TTC549 (cell line): Measurements from ENCODE around the gene ARHGAP4.

Source experiments
- FAIRE-seq: peaks from 2 replicates; lab custom pipeline; 2012; peaks lifted over from hg19 to GRCh38; lab: Jason Lieb, UNC

ARHGAP4 gene

DNA sequence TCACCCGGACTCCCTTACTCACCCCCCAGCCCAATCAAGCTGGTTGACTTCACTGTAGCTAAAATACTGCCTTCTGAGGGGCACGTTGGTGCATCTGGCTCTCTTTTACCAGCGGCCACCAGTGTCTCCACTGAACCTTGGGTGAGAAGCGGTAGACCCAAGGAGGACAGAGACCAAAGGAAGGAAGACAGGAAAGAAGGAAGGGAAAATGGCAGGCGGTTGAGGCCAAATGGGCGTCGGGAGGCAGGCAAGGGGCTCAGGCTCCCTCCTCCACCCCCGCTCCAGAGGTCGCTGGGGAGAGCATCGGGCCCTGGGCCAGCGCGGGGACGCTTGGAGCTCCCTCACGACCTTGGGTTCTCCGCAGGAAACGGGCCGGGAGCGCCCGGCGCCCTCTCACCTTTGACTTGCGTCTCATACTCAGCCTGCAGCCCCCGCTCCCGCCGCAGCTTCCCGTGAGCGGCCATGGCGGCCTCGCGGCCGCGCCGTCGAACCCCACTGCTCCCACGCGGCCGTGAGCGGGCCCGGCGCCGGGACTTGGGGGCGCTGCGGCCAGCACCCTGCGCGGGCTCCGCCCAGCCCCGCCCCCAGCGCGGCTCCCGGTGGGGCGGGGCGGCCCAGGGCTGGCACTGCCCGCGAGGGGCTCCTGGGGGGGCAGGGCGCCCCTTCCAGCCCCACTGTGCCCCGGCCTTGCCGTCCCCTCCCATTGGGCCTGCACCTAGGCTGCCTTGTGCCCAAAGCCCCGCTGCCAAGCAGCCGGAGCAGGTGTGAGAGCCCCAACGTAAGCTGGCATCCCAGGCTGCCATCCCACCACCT is at the start of gene ARHGAP4:
Gene ARHGAP4 (minus strand): TSS at position 526 of the 813 bp plus-strand sequence. CDS start 62 bp downstream, at position 464.
- no peak for FAIRE-seq

DNA sequence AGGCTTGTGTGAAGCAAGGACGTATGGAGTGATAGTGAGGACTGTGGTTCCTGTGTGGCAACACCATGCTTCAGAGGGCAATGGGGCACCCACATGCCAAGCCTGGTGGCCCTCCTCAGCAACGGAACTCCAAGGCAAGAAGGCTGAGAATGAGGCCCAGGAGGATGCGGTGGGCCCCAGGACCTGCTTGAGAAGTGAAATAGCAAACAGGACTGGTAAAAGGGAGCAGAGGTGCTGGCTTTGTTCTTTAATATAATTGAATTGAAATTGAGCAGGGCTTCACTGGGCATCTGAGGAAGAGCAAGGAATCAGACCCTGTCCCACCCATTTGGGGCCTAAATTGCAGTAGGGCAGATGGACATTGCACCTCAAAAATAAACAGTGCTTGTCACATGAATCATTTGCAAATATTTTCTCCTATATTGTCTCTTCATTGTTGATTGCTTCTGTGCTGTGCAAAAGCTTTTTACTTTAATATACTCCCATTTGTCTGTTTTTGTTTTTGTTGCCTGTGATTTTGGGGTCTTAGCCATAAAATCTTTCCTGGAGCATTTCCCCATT is 48.7 kb upstream of the ARHGAP4 start:
- no peak for FAIRE-seq

DNA sequence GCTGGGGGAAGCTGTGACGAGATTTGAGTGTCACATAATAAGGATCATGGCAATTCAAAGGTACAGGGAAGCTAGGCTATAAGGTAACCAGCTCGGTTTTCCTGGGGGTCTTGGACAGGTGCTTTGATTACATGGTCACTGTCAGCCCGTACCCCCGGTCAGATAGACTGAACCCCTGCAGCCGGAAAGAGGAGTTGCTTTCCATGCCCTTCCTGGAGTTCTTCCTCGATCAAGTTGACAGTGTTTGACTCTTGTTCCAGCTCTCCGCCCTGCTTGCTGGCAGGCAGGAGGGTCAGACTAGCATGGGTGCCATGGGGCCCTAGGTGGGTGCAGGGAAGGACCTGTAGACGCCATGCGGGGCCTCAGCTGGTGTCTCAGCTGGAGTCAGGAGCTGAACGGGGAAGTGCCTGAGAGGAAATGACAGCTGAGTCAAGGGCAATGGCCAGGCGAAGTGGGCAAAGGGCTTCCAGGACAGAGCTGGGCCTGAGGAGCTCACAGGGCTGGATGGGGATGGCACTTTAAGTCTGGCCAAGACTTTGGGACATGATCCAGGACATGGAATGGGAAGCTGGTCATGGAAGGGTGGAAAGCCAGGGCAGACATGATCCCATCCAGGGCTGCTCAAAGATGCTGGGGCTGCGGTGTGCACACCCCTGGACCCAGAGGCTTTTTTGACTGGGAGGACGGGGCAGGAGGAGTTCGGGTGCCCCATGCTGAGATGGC is 48.1 kb upstream of the ARHGAP4 start:
- FAIRE-seq = no peak

DNA sequence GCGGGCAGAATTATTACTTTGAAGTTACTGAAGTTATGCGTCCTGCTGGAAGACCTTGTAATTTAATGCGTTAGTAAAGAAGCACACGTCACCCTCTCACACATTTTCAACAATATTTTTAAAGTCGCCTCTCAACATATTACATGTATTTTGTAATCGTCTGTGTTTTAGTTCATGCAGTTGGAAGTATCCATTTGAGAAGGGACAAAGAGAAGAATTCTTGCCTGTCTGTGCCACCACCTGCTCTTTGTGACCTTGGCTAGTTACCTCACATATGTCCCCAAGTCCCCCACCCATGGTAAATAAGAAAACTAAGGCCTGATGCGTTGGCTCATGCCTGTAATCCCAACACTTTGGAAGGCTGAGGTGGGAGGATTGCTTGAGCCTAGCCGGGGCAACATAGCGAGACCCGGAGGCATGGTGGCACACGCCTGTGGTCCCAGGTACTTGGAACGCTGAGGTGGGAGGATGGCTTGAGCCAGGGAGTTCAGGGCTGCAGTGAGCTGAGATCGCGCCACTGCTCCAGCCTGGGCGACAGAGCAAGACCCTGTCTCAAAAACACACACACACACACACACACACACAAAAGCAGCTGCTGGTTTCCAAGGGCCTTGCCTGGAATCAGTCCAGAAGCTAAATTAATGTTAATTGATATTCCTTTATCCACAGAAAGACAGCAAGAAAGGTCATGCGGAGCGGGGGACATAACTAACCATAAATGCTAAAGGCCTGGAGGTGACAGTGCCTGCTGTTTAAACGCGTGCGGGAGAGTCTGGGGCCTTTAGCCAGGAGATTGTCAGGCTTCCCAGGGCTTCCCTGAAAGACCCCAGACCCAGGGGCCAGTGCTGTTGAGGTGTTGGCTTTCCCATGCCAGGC is 47.3 kb upstream of the ARHGAP4 start:
- no peak for FAIRE-seq

DNA sequence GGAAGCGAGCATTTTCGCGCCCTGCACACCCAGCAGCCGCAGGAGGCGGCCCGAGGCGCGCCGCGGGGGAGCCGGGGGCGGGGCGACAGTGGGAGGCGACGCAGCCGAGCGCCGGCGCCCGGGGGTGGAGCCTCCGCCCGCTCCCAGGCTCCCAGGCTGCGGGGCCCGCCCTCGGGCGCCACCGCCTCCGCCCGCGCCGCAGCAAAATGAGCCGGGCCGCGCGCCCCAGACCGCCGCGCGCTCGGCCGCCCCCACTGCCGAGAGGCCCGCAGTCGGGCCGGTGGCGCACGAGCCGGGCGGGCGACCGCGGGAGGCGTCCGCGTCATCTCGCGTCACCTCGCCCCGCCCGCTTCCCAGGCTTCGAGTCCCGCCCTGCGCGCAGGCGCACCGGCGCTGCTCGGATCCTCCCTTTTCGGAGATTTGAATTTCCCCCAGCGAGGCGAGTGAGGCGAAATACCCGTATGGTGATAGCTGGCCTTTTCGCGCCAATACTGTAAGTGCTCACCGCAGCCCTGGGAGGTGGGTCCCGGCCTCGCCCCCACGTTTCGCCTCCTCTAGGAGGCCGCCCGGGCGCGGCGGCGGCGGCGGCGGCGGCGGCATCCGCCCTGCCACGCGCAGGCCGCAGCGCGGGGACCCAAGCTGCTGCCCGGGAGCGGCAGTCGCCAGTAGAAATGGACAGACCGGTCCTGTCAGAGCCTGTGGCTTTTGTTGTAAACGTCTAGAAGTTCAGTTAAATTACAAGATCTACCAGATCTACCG is 46.5 kb upstream of the ARHGAP4 start, which contains the start of gene TMEM187:
Gene TMEM187 (plus strand): TSS at position 387 of the 759 bp plus-strand sequence. CDS start 9,309 bp downstream, outside the sequence.
- FAIRE-seq = no peak

DNA sequence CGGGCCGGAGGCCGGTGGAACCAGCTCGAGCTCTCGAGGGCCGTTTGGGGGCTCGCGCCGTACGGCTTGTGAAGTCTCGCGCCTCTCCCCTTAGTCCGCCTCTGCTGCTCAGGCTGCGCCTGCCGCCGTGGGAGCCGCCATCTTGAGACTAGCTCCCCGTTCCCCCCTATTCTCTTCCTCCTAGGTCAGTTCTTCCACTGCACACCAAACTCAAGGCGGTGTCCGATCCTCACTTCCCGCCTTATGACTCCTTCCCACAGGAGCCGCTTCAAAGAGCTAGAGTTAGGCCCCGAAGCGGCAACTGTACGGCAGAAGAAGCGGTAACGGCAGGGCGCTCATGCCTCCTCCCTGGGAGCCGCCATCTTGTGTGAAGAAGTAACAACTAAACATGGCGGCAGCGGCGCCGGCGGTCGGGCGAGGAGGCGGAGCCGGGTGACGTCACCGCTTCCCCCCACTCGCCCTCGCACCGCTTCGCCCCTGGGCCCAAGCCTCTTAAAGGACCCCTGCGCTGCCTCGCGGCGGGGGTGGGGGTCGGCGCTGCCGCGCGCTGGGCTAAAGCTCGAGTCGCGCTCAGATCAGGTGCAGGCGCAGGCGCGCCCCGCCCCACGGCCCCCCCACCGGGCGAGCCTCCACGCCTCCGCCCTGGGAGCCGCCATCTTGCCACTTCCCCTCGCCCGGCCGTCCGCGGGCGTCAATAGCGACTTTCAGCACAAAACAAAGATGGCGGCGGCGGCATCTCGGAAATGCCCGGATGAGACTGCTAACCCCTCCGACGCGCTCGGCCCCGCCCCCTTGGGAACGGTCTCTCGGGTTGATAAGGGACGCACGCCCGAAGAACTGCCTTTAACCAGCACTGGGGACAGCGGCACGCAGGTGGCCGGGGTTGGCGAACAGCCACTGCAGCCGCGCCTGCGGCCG is 45.6 kb upstream of the ARHGAP4 start, which contains the start of gene HCFC1:
Gene HCFC1 (minus strand): TSS at position 369 of the 918 bp plus-strand sequence. CDS start 978 bp downstream, outside the sequence.
- FAIRE-seq = no peak

DNA sequence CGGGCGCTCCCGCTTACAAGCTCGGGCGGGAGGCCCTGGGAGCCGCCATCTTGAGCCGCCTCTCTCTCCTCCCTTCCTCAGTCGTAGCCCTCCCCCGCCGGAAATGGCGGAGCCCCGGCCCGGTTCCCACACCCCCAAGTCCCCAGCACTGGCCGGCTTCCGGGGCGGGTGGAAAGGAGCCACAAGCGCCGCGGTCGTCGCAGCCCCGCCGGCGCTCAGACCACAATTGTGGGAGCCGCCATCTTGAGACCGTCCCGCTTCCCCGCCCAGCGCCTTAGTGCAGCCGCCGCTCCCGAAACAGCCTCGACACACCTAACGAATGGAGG is 45.0 kb upstream of the ARHGAP4 start:
- no peak for FAIRE-seq

DNA sequence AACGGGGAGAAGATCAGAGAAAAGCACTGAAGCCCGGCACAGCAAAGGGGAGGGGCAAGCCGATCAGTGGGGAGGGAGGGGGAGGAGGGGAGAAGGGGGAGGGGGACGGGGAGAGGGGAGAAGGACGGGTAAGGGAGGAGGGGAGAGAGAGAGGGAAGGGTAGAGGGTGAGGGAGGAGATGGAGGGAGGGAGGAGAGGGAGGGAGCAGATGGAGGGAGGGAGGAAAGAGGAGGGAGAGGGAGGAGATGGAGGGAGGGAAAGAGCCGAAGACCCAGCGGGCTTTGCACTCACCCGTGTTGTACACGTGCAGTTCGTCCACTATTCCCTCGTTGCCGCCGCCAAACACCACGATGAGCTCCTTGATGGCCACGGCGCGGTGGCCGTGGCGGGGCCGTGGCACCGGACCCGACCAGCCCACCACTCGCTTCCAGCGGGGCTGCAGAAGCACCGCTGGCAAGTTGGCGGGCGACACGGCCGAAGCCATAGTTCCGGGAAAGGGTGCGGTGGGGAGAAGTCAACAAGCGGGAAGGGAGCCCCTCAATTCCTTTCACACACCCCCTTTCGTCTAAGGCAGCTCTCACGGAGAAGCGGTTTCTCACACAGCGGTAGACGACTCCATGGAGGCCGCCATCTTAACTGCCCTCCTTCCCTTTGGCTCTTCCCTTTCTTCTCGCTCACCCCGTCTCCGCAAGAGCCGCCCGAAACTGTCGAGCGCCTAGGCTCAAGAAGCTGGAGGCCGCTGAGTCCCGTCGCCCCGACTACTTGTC is 44.5 kb upstream of the ARHGAP4 start:
- no peak for FAIRE-seq

DNA sequence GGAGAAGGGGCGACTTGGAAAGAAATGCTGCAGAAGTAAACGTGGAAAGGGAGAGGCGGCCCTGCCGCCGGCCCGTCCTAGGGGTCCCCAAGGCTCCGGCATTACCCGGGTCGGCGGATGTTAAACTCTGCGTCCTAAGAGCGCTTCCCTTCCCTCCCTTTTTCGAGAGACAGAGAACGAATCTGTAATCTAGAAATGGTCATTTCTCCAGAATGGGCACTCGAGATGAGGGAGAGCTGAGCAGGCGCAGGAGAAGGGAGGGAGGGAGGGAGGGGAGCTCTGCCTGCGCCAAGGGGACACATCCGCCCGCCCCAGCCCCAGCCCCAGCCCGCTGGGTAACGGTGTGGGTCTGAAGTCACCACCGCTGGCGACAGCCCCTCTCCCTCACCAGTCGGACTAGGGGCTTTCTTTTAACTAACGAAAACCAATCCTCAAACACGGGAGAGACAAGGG is 43.9 kb upstream of the ARHGAP4 start:
- FAIRE-seq = no peak

DNA sequence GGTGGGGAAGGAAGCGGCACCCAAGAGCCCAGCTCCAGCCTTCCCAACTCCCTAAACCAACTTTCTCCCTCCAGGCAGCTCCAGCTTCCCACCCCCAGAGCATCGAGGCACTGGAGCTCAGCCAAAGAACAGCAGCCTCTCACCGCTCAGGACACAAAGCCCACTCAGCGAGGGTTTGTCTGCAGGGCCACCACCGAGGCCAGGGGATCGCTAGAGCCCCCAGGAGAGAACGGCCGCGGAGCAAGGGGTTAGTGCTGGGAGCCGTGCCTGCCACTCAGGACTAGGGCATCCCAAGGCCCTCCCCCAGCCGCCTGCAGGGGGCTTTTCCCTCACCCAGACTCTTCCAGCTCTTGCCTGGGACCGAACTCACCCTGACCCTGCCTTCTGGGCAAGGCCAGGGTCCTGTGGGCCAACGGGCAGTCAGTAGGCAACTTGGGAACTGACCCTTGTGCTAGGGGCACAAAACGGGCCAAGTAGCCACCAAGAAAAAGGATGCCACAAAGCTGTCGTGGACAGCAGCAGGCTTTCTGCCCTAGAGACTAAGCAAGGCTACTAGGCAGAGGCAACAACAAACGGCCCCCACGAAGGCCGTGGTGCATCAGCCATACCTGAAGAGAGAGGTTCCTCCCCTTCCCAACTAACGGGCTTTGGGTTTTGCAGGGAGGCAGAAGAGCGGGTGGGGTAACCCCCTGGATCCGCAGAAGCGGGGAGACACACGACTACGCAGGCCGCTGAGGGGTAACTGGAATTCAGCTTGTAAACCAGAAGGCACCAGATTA is 43.2 kb upstream of the ARHGAP4 start:
- FAIRE-seq = no peak

DNA sequence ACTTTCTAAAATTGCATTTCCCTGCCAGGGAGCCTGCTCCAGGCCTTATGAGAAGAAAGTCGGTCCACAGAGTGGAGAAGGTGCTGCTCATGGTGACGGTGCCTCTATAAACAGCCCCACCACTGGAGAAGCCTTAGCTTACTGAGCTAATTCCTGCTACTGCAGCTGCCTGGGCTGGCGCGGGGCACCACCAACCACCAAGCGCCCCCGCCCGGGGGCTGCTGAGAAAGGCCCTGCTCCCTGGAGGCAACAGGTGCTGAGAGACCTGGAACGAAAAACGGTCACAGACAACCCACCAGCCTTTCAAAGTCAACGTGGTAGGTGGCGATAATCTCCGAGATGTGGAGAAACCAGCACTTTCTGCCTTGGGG is 42.7 kb upstream of the ARHGAP4 start:
- FAIRE-seq = no peak

DNA sequence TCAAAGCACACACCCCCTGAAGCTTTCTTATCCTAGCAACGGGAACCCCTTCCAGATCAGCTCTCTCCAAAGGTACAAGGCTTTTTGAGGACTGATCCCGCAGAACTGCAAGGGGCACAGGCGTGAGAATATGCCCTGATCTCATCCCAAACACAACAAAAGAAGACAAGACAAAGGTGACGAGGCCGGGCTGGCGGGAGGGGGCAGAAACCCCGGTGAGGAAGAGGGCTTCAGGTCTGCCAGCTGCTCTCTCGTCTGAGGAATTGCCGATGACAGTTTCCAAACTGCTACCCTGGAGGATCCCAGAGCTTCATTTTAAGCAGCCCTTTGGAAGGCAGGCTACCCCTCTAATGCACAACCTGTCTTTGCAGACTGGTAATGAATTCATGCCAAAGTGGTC is 42.2 kb upstream of the ARHGAP4 start:
- no peak for FAIRE-seq

DNA sequence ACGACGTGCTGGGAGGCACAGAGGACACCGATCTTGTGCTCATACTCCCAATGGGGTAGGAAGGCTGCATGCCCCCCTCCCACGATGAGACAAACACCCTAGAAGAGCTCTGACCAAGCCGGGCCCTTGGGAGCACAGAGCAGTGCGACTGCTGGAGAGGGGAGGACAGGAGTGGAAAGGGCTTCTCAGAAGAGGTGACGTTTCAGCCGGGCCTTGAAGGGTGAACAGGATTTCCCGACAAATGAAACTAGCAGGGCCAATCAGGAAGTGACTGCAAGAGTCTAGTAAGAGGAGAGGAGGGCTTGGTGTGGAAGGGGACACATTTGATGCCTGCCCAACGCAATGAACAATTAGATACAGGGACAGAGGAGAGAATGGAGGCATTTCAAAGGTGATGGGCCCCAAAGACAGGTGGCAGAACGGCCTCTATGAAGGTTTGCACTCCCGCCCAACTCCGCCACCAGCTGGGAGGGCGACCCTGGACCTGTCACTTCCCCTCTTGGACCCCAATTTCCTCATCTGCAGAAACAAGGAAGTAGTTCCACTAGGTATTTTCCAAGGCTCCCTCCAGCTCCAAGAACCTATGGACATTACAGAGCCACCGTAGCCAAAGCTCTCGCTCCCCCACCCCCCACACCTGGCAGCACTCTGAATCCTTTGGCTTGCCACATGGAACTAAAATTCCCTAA is 41.6 kb upstream of the ARHGAP4 start:
- no peak for FAIRE-seq

DNA sequence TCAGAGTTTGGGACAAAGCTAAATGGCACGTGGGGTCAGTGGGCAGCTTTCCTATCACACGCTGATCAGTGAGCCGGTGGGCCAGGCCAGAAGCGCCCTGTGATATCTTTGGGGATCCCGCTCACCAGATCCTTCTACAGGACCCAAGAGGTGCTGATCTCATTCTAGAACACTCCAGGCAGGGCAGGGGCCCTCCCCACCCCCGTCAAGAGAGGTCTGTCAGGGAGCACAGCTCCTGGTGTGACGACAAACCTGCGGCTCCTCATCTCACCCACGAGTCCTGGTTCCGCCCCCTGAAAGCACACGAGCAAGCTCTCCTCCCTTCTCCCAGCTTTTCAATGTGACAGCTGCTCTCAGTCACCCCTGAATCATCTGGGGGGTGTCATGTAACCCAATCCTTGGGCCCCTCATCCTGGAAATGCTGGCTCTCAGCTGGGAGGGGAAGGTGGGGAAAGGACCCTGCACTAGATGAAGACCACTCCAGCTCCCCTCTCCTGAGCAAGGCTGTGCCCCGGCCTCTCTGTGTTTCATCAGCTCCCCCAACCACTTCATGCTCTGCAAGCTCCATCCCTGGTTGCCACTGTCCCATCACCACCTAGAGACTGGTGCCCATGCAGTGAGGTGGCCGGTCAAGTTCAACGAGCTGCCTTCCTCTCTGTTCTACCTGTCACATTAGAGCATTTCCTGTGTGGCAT is 40.9 kb upstream of the ARHGAP4 start:
- FAIRE-seq = no peak

DNA sequence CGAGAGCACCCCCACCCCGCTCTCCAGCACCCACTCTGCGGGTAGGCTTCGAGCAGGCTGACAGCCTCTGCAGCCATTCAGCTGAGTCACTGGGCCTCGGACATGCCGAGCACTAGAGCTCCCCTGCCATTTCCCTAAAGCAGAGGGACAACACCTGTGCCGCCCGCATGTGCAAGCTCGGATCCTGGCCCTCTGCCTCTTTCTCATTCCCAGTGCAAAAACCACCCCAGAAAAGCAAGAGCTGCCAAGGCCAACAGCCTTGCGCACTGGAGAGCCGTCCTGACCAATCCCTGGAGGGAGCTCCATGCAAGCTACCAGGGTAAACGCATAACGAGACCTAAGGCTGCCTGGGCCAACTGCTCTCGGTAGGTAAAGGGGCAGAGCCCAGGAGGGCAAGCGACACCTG is 40.2 kb upstream of the ARHGAP4 start:
- no peak for FAIRE-seq

DNA sequence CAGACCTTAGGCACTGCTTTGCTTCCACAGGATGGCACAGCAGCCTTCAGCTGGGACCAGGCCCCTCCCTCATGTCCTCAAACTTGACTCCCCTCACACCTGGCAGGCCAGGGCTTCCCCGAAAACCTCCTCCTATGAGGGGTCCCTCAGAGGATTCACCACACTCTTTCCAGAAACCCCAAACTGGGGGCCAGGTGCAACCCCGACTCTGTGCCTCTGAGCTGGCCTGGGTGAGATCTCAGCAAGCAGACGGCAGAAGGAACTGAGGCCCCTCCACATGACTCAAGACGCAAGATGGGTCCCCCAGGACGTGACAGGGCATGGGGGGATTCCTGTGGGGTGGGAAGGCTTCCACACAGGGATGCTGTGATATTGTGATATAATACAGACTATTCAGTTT is 39.3 kb upstream of the ARHGAP4 start:
- FAIRE-seq = no peak

DNA sequence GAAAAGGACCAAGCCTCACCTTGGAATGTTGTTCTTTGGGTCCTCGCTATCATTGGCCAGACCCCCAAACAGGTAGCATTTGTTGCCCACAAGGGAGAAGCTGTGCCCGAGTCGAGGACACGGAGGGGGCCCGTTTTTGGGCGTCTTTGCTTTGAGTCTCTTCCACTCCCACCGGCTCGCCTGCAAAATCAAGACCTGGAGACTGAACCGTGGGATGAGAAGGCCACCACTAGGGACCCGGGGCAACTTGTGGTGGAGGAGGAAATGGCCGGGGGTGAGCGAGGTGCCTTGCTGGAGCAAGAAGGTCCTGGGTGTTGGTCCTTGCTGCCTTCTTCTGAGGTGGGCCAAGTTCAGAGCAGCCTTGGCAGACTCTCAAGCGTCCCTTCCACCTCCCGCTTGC is 38.0 kb upstream of the ARHGAP4 start:
- FAIRE-seq = no peak
